IPS-11a (cell line): ENCODE results near the gene C5orf15.
"Not testable (repeated sequence)": the region's sequence is repeated elsewhere in the genome, so short reads cannot be mapped to it uniquely, and the experiment has no call there.

Source experiments
- H3K4me3 ChIP-seq: one replicate; pipeline ENCODE4 v1.5.1; 2013; ENCODE audit warnings: low read depth, low read length, control low read depth

Gene C5orf15

DNA sequence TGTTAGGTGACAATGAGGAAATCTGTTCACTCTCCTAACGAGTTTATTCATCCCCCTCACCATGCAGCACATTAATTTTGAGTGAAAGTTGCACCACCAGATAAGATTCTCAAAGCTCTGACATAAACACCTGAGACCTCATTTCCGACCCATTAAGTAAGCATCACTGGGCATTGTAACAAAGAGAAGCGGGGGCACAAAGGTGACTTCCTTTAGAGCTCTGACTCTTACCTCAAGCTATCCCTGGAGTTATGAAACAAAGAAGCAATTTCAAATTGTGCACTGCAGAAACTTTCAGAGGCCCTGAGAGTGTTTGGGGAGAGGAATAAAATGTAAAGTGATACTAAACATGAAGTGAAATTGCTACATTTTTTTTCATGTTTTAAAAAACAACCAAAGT is 29.5 kb downstream of the C5orf15 start:
- no peak overlapping the region for H3K4me3 ChIP-seq

DNA sequence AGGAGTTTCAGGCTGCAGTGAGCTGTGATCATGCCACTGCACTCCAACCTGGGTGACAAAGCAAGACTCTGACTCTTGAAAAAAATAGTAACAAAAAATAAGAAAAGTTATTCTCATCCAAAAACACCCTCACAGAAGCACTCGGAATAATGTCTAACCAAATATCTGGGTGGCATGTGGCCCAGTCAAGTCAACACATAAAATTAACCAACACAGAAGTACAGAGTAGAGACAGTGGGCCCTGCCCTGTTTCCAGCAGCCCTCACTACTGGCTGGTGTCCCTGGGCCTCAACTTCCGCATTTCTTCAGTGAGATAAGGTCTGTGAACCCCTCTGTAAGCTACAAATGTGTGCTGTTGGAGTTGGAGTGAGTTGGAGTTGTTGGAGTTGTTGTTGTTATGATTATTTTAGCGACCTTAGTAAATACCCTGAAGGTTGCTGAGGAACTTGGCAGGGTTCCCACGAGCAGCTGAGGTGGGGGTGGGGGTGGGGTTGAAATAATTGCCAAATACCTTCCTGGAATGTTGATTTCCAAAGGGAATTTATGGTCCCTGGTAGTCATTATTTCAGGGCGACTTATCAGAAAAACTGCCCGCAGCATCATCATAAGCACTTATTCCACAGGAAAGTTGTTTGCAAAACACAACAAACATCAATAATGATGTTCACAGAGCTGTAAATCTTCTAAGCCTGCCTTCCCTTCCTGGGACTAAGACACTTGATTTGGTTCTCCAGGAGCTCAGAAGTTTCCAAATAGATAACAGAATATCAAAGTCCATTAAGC is 30.2 kb downstream of the C5orf15 start:
- no peak overlapping the region for H3K4me3 ChIP-seq

DNA sequence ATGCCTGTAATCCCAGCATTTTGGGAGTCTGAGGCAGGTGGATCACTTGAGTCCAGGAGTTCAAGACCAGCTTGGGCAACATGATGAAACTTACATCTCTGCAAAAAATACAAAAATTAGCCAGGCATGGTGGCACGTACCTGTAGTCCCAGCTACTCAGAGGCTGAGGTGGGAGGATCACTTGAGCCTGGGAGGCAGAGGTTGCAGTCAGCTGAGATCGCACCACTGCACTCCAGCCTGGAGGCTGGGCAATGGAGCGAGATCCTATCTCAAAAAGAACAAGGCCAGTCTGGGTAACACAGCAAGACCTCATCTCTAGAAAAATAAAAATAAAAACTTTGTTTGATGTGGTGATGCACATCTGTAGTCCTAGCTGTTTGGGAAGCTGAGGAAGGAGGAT is 30.8 kb downstream of the C5orf15 start:
- not testable (repeated sequence) for H3K4me3 ChIP-seq

DNA sequence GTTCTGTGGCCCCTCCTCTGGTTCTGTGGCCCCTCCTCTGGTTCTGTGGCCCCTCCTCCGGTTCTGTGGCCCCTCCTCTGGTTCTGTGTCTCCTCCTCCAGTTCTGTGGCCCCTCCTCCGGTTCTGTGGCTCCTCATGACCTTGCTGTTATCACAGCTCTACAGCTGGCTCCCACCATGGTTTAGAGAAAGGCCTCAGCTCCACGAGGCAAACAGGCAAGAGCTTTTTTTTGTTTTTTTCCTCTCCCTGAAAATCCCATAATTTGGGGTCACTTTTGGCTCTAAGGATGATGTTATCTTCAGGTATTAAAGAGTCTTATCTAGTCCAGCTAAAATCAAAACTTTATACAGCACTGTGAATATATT is 31.8 kb downstream of the C5orf15 start:
- H3K4me3 ChIP-seq: no peak overlapping the region

DNA sequence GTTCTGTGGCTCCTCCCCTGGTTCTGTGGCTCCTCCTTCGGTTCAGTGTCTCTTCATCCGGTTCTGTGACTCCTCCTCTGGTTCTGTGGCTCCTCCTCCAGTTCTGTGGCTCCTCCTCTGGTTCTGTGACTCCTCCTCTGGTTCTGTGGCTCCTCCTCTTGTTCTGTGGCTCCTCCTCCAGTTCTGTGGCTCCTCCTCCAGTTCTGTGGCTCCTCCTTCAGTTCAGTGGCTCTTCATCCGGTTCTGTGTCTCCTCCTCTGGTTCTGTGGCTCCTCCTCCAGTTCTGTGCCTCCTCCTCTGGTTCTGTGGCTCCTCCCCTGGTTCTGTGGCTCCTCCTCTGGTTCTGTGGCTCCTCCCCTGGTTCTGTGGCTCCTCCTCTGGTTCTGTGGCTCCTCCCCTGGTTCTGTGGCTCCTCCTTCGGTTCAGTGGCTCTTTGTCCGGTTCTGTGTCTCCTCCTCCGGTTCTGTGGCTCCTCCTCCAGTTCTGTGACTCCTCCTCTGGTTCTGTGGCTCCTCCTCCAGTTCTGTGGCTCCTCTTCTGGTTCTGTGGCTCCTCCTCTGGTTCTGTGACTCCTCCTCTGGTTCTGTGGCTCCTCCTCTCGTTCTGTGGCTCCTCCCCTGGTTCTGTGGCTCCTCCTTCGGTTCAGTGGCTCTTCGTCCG is 32.3 kb downstream of the C5orf15 start:
- not testable (repeated sequence) for H3K4me3 ChIP-seq

DNA sequence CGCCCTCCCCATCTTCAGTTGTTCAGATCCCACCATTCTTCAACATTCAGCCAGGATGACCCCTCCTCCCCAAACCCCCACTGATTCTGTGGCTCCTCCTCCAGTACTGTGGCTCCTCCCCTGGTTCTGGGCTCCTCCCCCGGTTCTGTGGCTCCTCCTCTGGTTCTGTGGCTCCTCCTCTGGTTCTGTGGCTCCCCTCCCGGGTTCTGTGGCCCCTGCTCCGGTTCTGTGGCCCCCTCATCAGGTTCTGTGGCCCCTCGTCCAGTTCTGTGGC is 32.8 kb downstream of the C5orf15 start:
- H3K4me3 ChIP-seq: no peak overlapping the region

DNA sequence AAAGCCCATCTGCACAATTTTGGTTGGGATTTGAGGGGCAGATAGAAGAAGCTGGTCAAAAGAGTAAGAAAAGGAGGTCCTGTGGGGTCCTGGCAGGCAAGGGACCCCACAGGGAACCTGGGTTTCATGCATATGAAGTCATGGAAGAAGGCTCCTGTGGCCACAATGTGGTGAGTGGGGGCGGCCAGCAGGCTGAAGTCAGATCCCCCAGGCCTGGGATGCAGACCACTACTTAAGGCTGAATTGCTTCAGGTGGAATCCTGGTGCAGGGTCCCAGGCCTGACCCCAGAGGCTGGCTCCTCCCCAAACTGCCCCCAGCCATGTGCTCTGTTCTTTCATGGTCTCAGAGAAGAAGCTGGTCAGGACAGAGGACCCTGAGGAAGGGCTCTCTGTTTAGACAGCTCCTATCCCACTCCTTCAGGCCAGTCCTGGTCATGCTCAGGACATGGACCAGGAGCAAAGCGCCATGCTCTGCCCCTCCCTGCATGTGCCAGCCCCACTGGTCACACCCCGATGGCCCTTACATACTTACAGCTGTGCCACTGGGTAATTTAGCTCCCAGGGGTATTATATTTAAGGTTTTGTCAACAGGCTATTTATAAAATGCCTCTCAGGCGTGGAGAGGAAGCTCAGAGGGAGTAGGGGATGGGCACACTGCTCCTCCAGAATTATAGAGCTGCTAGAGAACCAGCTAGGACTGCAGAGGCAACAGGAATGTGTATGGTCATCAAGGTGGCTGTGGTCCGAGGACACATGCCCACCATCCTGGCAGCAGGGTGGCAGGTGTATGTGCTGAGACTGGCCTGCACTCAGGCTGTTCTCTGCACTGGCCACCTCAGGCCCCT is 33.4 kb downstream of the C5orf15 start:
- H3K4me3 ChIP-seq: no peak overlapping the region

DNA sequence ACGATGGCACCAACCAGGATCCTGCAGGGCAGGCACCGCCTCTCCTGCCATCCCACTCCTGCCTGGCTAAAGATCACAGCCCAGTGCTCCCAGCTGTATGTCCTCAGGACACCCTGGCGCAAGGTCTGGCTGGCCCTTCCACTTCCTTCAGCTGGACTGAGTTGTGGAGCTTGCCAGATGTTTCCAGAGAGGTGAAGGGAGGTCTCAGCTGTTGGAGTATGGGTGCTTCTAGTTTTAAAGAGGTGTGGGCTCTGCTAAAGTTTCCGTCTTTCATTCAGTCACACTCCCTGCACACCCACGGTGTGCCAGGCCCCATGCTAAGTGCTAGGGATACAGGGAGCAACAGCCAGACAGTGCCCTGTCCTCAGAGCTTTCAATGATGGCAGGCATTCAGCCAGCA is 34.1 kb downstream of the C5orf15 start:
- H3K4me3 ChIP-seq: no peak overlapping the region

DNA sequence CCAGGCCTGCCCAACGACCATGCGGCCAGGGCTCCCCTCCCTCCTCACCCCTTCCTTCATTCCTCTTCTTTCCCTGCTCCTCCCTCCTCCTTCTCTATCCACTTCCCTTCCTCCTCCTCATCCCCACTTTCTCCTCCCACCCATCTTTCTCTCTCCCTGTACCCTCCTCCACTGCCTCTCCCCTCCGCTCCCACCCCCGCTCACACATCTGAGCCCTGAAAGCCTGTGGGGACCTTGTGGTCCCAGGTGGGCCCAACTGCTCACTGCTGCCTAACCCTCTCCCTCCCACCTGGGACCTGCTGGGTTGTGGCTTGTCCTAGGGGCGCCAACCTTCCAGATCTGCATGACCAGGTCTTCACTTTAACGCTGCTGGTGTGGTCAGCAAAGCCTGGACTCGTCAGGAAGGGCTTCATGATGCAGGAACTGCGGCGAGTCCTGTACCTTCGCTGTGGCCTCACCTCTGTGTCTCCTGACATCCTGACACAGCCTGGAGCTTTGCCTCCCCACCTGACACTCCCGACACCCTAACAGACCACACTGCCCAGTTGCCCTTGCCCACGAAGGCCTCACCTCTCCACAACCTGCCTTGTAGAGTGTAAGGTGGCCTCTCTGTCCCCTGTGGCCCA is 34.6 kb downstream of the C5orf15 start:
- H3K4me3 ChIP-seq: no peak overlapping the region

DNA sequence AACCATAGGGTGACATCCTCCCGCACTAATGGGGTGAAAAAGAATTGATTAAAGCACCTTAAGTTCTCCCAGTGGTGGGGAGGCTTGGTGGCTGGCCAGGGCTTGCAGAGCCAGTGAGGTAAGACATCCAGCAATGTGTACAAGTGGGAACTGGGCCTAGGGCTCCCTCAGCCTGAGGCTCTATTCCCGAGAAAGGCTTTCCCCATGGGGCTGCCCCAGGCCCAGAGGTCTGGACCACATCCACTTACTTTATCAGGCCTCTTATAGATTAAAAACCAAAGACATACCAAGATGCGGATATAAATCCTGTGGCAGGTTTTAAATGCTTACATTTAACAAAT is 35.3 kb downstream of the C5orf15 start:
- no peak overlapping the region for H3K4me3 ChIP-seq

DNA sequence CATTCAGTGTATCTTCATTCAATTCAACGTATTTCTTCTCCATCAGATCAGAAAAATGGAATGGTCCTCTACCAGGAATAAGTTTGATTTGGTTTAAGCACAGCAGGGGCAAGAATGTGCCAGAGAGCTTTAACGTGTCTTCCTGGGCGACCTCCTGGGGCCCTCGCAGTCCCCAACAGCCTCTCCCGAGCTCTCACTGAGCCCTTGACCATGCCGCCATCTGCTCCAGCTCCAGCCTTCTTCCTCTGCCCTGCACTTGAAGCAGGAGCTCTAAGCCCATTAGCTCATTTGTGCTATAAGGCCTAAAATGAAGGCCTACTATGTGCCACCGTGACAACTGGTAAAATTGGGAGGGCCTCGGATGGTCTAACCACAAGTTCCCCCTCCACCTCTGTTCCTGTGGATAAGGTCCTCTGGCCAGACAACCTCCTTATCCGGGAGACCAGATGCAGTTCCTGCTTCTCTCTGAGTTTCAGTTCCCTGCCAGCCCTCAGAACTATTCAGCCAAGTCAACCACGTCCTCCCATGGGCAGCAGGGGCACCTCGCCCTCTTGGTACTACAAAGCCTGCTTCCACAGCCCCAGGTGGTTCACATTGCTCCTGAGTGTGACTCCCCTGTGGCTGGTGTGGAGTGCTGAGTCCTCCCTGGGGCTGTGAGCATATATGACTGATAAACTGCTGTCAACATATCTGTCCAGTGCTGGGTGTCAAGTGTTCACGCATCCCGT is 35.8 kb downstream of the C5orf15 start:
- no peak overlapping the region for H3K4me3 ChIP-seq

DNA sequence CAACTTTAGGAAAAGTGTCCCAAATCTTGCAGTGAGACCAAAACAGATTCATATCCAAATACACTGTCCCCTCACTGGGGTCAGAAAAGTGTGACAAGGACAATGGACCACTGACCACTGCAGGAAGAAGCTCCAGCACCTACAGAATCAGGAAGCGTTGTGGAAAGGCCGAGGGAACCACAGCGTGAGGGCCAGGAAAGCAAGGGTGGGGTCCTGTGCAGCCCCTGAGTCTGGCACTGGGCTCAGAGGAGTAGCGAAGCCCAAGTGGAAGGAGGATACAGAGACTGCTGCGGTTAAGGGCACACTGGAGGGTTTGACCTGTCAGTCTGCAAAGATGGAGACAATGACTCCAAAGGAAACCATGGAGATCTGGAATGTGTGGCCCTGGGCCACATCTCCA is 36.9 kb downstream of the C5orf15 start:
- H3K4me3 ChIP-seq: no peak overlapping the region

DNA sequence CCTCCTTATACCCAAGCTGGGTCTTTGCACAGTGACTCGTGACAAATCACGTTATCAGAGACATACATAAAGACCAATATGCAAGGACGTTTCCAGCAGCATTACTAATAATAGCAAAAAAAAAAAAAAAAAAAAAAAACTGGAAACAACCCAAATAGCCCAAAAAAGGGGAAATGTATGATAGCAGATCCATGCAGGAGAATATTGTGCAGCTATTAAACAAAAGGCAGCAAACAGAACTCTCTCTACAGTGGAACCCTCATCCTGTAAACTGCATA is 37.7 kb downstream of the C5orf15 start:
- H3K4me3 ChIP-seq: no peak overlapping the region

DNA sequence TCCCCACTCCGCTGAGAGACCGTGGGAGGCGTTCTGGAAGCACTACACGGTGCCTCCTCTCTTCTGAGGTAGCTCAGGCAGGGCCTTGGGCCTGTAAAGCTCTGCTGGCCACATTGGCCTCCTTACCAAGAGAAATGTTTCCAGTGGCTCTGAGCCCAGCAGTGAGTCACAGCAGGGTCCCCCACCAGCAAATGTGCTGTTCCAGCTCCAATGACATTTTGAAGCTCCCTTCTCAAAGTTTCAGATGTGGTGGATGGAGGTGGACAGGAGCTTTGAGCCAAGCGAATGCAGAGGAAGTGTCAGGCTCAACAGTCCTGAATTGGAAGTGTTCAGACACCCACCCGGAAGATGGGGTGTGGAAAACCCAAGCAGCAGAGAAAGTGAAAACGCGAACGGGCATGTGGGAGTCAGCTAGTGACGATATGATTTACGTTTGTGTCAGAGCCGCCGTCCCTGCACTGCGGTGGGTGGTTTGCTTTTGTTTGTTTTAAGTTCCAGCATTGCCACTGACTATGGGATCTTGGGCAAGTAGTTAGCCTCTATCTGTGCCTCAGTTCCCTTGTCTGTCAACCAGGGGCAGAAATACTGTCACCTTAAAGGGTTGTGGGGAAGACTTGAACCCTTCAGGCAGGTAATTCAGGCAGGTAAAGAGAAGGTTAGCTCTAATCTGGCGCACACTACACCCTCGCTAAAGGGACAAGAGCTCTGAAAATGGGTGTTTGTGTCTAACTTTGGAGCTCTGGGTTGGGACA is 38.2 kb downstream of the C5orf15 start:
- no peak overlapping the region for H3K4me3 ChIP-seq

DNA sequence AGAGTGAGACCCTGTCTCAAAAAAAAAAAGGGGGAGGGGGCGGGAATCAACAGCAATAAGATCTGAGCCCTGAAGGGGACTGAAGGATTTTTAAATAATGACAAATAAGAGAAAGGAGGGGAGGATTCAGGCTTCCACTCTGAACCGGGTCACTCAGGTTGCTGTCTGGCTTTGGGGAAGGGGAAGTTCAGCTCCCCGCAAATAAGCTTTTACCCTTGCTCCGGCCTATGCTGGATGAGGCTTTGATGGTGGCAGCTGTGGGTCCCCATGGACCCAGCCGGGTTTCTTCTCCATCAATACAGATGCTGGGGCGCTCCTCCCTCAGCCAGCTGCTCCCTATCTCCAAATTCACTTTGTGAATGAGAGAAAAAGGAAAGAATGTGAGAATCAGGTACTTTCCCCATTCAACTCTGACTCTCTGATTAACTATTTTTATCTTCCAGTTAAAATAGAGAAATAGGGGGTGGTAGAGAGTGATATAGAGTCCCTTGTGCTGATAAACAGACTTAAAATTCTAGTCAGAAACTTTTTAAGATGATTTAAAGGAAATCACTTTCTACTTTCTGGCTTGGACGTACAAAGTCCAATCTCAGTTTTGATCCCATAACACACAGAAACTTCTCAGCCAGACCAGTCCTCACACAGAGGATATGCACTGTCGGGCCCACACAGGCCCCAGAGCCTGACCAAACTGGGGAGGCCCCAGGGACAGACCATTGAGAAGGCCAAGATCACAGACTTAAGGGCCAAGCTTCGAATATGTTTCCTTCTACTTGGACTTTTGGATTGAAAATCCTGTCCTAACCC is 39.6 kb downstream of the C5orf15 start:
- no peak overlapping the region for H3K4me3 ChIP-seq

DNA sequence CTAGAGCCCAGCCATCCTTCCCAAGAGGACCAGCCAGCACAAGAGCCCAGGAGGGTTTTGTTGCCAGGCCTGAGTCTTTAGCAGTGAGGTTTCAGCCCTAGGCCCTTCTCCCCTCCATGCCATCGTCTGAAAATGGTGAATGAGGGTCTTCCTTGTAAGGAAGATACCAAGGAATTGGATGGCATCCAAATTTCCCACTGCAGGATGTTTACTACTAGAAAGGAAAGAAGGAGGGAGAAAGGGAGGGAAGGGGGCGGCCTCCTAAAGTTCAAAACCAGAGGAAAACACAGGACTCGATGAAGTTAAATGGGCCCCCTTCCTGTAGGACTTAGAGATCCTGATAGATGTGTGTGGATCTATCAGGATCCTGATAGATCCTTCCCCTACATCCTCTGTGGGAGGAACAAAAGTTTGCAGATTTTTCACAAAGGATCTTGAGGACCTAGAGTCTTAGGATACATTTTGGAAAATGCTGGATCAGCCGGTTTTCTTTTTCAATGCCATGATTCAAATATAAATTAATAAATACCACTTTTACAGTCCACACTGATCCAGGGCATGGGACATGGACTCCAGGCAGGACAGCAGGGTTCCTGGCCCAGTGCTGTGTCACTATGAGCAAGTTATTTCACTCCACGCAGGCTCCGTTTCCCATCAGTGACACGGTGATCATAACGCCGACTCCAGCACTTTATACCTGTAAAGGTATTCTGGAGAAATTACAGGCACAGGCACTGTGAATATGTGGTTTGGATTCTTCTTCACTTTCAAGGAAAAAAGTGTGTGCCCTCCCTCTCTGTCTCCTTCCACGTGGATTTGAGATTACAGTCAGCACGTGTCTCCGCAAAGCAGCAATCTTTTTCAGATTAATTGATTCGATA is 40.9 kb downstream of the C5orf15 start:
- H3K4me3 ChIP-seq: no peak overlapping the region

DNA sequence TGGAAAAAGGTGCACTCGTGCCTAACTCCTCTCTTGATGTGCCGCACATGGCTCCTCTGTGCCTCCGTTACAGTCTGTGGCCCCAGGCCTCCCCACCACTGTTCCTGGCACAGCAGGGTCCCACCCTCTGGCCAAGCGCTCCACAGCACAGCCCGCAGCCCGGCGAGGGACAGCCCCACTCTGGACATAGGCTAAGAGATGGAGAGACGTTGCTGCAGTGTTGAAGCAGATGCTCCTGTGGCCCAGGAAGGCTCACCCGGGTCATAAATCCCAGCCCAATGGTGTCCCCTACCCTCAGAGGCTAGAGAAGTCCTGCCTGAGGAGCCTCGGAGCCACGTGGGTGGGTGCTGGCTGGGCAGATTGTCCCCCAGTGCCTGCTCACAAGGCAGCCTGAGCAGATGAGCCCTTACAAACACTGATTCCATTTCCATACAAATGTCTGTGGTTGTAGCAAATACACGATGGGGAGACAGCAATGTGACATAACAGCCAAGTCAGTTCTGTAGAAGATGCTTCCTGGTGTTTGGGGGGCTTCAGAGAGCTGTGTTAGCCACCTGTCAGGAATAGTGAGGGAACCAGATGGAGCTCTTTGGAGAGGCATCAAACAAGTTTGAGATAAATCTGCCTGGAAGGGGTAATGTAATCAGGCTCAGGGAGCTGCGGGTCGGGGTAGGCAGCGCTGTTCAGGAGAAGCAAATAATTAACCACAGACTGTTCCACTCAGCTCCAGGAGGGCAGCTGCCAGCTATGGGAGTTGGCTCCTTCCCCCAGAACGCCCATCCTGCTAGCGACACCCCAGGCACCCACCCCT is 41.7 kb downstream of the C5orf15 start:
- no peak overlapping the region for H3K4me3 ChIP-seq

DNA sequence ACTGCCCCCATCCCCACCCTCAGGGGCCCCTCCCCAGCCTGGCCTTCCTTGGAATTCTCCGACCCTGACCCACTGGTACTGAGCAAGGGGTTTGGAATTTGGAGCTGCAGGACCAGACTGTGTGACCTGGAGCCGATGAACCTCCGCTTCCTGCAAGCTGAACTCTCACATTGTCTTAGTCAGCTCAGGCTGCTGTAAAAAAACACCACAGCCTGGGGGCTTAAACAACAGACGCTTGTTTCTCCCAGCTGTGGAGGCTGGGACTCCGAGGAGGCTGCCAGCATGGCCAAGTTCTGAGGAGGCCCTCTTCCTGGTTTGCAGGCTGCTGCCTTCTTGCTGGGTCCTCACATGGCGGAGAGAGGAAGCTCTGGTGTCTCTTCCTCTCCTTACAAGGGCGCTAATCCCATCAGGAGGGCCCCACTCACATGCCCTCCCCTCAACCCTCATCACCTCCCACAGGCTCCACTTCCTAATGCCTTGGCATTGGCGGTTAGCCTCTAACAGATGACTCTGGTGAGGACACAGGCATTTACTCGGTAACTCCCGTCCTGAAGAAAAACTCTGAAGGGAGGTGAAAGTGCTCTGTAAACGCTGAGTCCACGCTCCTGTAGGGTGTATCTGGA is 42.4 kb downstream of the C5orf15 start:
- H3K4me3 ChIP-seq: no peak overlapping the region
